RWPE2 (cell line): ENCODE results near the gene FAM174B.
A peak's percentile ranks its signal among the peaks of the same experiment; 100 is the strongest.

Experiments used
- ATAC-seq: fragments of 200-7000 bp; cut with Tn5 transposase; 3 replicates; pipeline ENCODE4 v1.9.1; 2021; ENCODE audit warnings: low read depth
- DNase-seq: peaks from one replicate; pipeline ENCODE4 v3.0.0-alpha.2; 2020; ENCODE audit warnings: low spot score
- H3K27ac ChIP-seq: fragments of 450-650 bp; 2 replicates; pipeline ENCODE4 v1.5.1; 2017; ENCODE audit warnings: mild to moderate bottlenecking; ENCODE audit not compliant: poor library complexity, severe bottlenecking
- H3K27me3 ChIP-seq: fragments of 250-450 bp; sonication (Bioruptor Pico); 2 replicates; pipeline ENCODE4 v1.5.1; 2021; ENCODE audit warnings: mild to moderate bottlenecking, moderate library complexity; ENCODE audit not compliant: insufficient read depth, poor library complexity, severe bottlenecking
- H3K36me3 ChIP-seq: fragments of 250-450 bp; sonication (Bioruptor Pico); 2 replicates; pipeline ENCODE4 v1.5.1; 2020; ENCODE audit warnings: low read depth, mild to moderate bottlenecking, moderate library complexity
- H3K4me1 ChIP-seq: fragments of 250-450 bp; sonication (Bioruptor Pico); 2 replicates; pipeline ENCODE4 v1.5.1; 2021; ENCODE audit warnings: mild to moderate bottlenecking, moderate library complexity; ENCODE audit not compliant: insufficient read depth, poor library complexity, severe bottlenecking
- H3K4me3 ChIP-seq: fragments of 250-450 bp; sonication (Bioruptor Pico); 2 replicates; pipeline ENCODE4 v1.5.1; 2021; ENCODE audit warnings: mild to moderate bottlenecking, moderate library complexity; ENCODE audit not compliant: severe bottlenecking
- H3K9me3 ChIP-seq: fragments of 250-450 bp; sonication (Bioruptor Pico); 2 replicates; pipeline ENCODE4 v1.5.1; 2021; ENCODE audit warnings: mild to moderate bottlenecking, moderate library complexity; ENCODE audit not compliant: severe bottlenecking
- TF ChIP-seq, protein P1 (sequence below): fragments of 450-650 bp; IDR thresholded peaks from one replicate; pipeline ENCODE4 v1.5.1; 2017; ENCODE audit warnings: mild to moderate bottlenecking, moderate library complexity; ENCODE audit not compliant: poor library complexity, severe bottlenecking

The FAM174B gene

DNA sequence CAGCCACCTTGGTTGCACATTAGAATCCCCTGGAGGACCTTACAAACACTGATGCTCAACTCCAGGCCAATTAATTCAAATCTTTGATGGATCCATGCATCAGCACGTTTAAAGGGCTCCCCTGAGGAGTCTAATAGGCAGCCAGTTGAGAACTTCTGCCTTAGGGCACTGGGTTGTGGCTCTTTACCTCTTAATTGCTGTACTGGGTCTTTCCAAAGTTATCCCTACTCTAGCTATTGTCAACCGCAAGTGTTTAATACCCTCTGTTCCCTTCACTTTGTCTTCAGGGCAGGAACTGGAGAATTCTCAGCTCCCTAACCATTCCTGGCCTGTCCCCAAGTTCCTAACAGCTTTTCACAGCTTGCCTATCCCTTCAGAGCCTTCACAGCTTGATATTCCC lies 15.0 kb upstream of the FAM174B start:
- Histone ChIP-seq H3K4me3 (no peak overlapping the region), H3K4me1 (no peaks in the 10 kb centered on the region), H3K36me3 (no peaks in the 10 kb centered on the region), H3K27me3 (peaks cover 47% of the 10 kb centered on the region), H3K27ac (no peak overlapping the region), H3K9me3 (no peaks in the 10 kb centered on the region)
- no peak for DNase-seq
- TF ChIP-seq, protein P1, sequence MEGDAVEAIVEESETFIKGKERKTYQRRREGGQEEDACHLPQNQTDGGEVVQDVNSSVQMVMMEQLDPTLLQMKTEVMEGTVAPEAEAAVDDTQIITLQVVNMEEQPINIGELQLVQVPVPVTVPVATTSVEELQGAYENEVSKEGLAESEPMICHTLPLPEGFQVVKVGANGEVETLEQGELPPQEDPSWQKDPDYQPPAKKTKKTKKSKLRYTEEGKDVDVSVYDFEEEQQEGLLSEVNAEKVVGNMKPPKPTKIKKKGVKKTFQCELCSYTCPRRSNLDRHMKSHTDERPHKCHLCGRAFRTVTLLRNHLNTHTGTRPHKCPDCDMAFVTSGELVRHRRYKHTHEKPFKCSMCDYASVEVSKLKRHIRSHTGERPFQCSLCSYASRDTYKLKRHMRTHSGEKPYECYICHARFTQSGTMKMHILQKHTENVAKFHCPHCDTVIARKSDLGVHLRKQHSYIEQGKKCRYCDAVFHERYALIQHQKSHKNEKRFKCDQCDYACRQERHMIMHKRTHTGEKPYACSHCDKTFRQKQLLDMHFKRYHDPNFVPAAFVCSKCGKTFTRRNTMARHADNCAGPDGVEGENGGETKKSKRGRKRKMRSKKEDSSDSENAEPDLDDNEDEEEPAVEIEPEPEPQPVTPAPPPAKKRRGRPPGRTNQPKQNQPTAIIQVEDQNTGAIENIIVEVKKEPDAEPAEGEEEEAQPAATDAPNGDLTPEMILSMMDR = no peak
- no peak for ATAC-seq

DNA sequence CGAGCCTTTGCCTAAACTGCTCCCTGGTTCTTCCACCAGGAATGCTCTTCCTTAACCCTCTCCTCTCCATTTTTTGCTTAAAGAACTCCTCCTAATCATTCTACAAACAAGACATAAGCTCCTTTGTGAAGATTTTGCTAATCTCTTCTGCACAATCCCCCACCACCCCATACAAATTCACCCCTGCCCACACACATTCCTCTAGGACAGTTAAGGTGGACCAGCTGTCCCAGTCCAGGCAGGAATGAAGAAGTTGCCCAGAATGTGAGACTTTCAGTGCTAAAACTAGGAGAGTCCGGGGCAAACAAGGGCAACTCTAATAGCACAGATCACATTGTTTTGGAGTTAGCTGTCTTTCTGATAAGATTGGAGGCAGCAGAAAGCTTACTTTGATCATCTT lies 13.9 kb upstream of the FAM174B start:
- DNase-seq = no peak
- no peak for ATAC-seq
- TF ChIP-seq, protein P1 = no peak
- H3K9me3 ChIP-seq = no peaks in the 10 kb centered on the region
- H3K27ac ChIP-seq = no peak overlapping the region
- H3K36me3 ChIP-seq = no peaks in the 10 kb centered on the region
- H3K4me1 ChIP-seq = no peaks in the 10 kb centered on the region
- H3K27me3 ChIP-seq = peaks cover 49% of the 10 kb centered on the region
- no peak overlapping the region for H3K4me3 ChIP-seq

DNA sequence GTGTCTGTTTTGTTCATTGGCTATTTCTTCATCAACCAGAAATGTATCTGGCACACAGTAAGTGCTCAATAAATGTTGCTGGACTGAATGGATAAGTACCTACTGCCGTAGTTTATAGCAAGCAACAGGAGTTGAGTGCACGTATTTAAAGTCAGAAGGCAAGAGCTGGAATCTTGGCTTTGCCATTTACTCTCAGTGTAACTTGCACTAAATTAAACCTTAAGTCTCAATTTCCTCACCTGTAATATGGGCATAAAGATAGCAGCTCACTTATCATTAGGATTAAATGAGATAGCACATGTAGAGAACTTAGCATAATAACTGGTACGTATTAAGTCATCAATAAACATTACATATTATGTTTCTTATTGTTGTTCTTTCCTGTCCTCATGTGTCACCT lies 13.0 kb upstream of the FAM174B start:
- no peak overlapping the region for H3K27ac ChIP-seq
- TF ChIP-seq, protein P1 = no peak
- no peak overlapping the region for H3K4me3 ChIP-seq
- H3K4me1 ChIP-seq = no peaks in the 10 kb centered on the region
- no peak for DNase-seq
- no peaks in the 10 kb centered on the region for H3K9me3 ChIP-seq
- H3K36me3 ChIP-seq = no peaks in the 10 kb centered on the region
- H3K27me3 ChIP-seq = peaks cover 47% of the 10 kb centered on the region
- no peak for ATAC-seq

DNA sequence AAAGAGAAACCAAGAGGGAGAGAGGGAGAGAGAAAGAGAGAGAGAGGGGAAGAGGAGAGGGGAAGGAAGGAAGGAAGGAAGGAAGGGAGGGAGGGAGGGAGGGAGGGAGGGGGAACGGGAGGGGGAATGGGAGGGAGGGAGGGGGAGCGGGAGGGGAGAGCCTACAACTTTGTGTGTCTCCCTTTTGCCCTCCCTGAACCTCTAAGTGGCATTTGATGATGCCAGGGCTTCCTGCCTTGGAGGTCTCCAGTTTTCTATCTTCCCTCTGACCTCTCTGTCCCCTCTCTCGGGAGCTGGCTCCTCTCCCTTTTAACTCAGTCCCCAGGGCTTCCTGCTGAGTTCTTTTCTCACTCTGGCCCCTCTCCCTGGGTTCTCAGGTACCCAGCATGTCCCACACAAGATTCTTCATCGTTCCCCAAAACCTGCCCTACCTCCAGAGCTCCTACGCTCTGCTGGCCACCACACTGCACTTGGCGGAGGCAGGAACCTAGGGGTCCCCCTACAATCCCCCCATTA lies 12.5 kb upstream of the FAM174B start:
- Histone ChIP-seq H3K4me1 (no peaks in the 10 kb centered on the region), H3K36me3 (no peaks in the 10 kb centered on the region), H3K9me3 (no peaks in the 10 kb centered on the region), H3K4me3 (no peak overlapping the region), H3K27me3 (peaks cover 41% of the 10 kb centered on the region), H3K27ac (no peak overlapping the region)
- TF ChIP-seq, protein P1 = no peak
- ATAC-seq = no peak
- no peak for DNase-seq

DNA sequence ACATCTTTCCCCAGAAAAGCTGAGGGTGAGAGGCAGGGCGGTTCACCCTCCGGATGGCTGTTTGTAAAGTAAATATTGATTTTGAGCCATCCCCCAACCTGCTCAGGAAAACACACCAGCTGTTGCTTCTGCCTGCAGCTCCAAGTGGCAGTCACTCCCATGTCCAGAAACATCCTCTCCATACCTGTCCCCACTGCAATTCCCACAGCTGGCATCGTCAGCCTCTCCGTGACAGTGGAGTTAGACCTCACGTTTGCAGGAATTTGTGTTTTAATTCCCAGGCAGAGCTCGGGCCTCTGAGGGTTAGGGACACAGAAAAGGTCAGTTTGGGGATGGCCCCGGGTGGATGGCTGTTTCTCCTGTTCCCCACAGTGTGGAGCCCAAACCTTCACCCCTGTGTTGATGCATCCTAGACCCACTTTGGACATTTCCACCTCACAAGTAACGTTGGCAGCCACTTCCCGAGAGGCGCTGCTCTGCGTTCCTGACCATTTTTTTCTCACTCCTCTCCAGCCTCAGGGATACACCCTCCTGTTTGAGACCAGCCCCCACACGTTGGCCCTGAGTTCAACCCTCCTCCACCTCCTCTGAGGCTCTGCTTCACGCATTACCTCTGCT lies 11.8 kb upstream of the FAM174B start:
- Histone ChIP-seq H3K4me3 (no peak overlapping the region), H3K4me1 (no peaks in the 10 kb centered on the region), H3K9me3 (no peaks in the 10 kb centered on the region), H3K27ac (no peak overlapping the region), H3K36me3 (no peaks in the 10 kb centered on the region), H3K27me3 (peaks cover 36% of the 10 kb centered on the region)
- TF ChIP-seq, protein P1 = no peak
- DNase-seq (no peak), ATAC-seq (peak; percentile 15; the same call in 2 of the 3 replicates)
